ENCODE results near the gene IZUMO1. TPM values are rescaled to one million over a fixed set of nuclear protein-coding genes. Genes with fewer than 3 reads are reported as not detected.
"Not testable (repeated sequence)": the region's sequence is repeated elsewhere in the genome, so short reads cannot be mapped to it uniquely, and the experiment has no call there.

Gene IZUMO1
- total RNA-seq, 1 experiment from 2014 or later = 10.3 TPM

- H3K36me3 ChIP-seq (ENCODE audit: control insufficient read depth, insufficient read depth, low read length) = no peaks in the 10 kb centered on the region
- intact Hi-C loops (cut with micrococcal nuclease; ENCODE audit: unreplicated experiment) = loop anchor here (1.0 kb wide), 2 partner anchors 21 to 42 kb away; no protein-coding TSS in a partner anchor
- H3K4me1 ChIP-seq = peaks cover 17% of the 10 kb centered on the region
- Mint-ChIP-seq H3K36me3 (ENCODE audit: insufficient read depth, unreplicated experiment) (peaks cover 11% of the 10 kb centered on the region), H3K4me1 (ENCODE audit: low read depth, unreplicated experiment) (peaks cover 7% of the 10 kb centered on the region), H3K27me3 (ENCODE audit: insufficient read depth, unreplicated experiment) (no peaks in the 10 kb centered on the region), H3K9me3 (ENCODE audit: unreplicated experiment) (no peaks in the 10 kb centered on the region), H3K4me3 (ENCODE audit: unreplicated experiment) (peak overlapping the region; percentile 99), H3K27ac (ENCODE audit: unreplicated experiment) (peak overlapping the region; percentile 90)
- no peaks in the 10 kb centered on the region for H3K9me3 ChIP-seq
- TSS peak; percentile 51 for BruUV-seq (replicated peaks)
- TF ChIP-seq CTCF (IDR thresholded peaks at IDR 0.05; ENCODE audit: insufficient read depth in 1 of 2, low read depth in 1 of 2, low read length in 1 of 2, severe bottlenecking in 1 of 2, unreplicated experiment in 1 of 2) = no peak
- POLR2A ChIA-PET = interaction anchor here (0.6 to 2.1 kb wide), 7 partner anchors 16 to 237 kb away, joined by 3 to 24 read pairs (median 9); partner anchors contain the start of genes DHDH and PPP1R15A
- DNase-seq = peak in 1 of 2 experiments; percentile 38
- peak overlapping the region; percentile 72 for H3K4me3 ChIP-seq (ENCODE audit: low read depth, low read length)
- H3K27me3 ChIP-seq (replicated peaks; ENCODE audit: control insufficient read depth, insufficient read depth, low read length) = no peaks in the 10 kb centered on the region
- CTCF ChIA-PET = interaction anchor here (0.6 to 2.3 kb wide), 10 partner anchors 12 to 274 kb away, joined by 3 to 21 read pairs (median 4); partner anchors contain the start of gene CA11
Observed at GRCh38 chr19:48696353-48697010, 50.2 kb downstream of the IZUMO1 start.

- no peaks in the 10 kb centered on the region for H3K27me3 ChIP-seq (replicated peaks; ENCODE audit: control insufficient read depth, insufficient read depth, low read length)
- intact Hi-C loops (cut with micrococcal nuclease; ENCODE audit: unreplicated experiment) = loop anchor here (1.0 kb wide), 3 partner anchors 18 to 42 kb away; no protein-coding TSS in a partner anchor
- H3K4me3 Mint-ChIP-seq (ENCODE audit: unreplicated experiment) = peak within 1 kb of the TSS; percentile 99
- peaks cover 7% of the 10 kb centered on the region for H3K4me1 Mint-ChIP-seq (ENCODE audit: low read depth, unreplicated experiment)
- no peaks in the 10 kb centered on the region for H3K9me3 Mint-ChIP-seq (ENCODE audit: unreplicated experiment)
- H3K4me1 ChIP-seq = peaks cover 17% of the 10 kb centered on the region
- peak within 1 kb of the TSS; percentile 90 for H3K27ac Mint-ChIP-seq (ENCODE audit: unreplicated experiment)
- no peaks in the 10 kb centered on the region for H3K36me3 ChIP-seq (ENCODE audit: control insufficient read depth, insufficient read depth, low read length)
- peaks cover 9% of the 10 kb centered on the region for H3K36me3 Mint-ChIP-seq (ENCODE audit: insufficient read depth, unreplicated experiment)
- no TSS peak for BruUV-seq (replicated peaks)
- H3K27me3 Mint-ChIP-seq (ENCODE audit: insufficient read depth, unreplicated experiment) = no peaks in the 10 kb centered on the region
- CTCF ChIA-PET = interaction anchor here (0.6 to 2.3 kb wide), 9 partner anchors 11 to 281 kb away, joined by 3 to 21 read pairs (median 7); partner anchors contain the start of gene CA11
- H3K4me3 ChIP-seq (ENCODE audit: low read depth, low read length) = peak within 1 kb of the TSS; percentile 72
- DNase-seq = peak; percentile 88 to 91
- POLR2A ChIA-PET = interaction anchor here (0.5 to 2.1 kb wide), 6 partner anchors 9 to 176 kb away, joined by 3 to 12 read pairs (median 8); partner anchors contain the start of gene PPP1R15A
- no peaks in the 10 kb centered on the region for H3K9me3 ChIP-seq
- TF ChIP-seq CTCF (IDR thresholded peaks at IDR 0.05; ENCODE audit: insufficient read depth in 1 of 2, low read depth in 1 of 2, low read length in 1 of 2, severe bottlenecking in 1 of 2, unreplicated experiment in 1 of 2) = no peak
Observed at GRCh38 chr19:48695743-48696352, 50.9 kb downstream of the IZUMO1 start, which contains the start of gene FUT2. FUT2 (plus strand) TSS chr19:48695971; CDS start chr19:48702957, 6,986 bp downstream.

GRCh38 chr19:48693629-48694028 lies 53.1 kb downstream of the IZUMO1 start:
- H3K27me3 ChIP-seq (replicated peaks; ENCODE audit: control insufficient read depth, insufficient read depth, low read length); H3K9me3 ChIP-seq; H3K4me3 Mint-ChIP-seq (ENCODE audit: unreplicated experiment); H3K9me3 Mint-ChIP-seq (ENCODE audit: unreplicated experiment); H3K36me3 Mint-ChIP-seq (ENCODE audit: insufficient read depth, unreplicated experiment); POLR2A ChIA-PET; H3K36me3 ChIP-seq (ENCODE audit: control insufficient read depth, insufficient read depth, low read length); H3K4me3 ChIP-seq (ENCODE audit: low read depth, low read length); H3K4me1 Mint-ChIP-seq (ENCODE audit: low read depth, unreplicated experiment); DNase-seq; H3K27me3 Mint-ChIP-seq (ENCODE audit: insufficient read depth, unreplicated experiment); H3K27ac Mint-ChIP-seq (ENCODE audit: unreplicated experiment); intact Hi-C loops (cut with micrococcal nuclease; ENCODE audit: unreplicated experiment); BruUV-seq (replicated peaks): not testable (repeated sequence)
- CTCF ChIA-PET = interaction anchor here (1.4 kb wide), 1 partner anchor 48 kb away, joined by 5 read pairs; the partner anchor contains the start of gene CA11
- H3K4me1 ChIP-seq = peaks cover 17% of the 10 kb centered on the region

Other genes starting within 250 kb of the IZUMO1 start
- gene LMTK3, start 235.1 kb downstream of the IZUMO1 start, total RNA-seq (2022) = 22.4 and 22.6 TPM in 2 replicates
- 1.00 and 1.4 TPM in 2 replicates for gene SULT2B1, start 194.7 kb downstream of the IZUMO1 start, total RNA-seq (2022)
- not detected in 2 replicates for gene SPACA4, start 140.2 kb downstream of the IZUMO1 start, total RNA-seq (2022)
- 5.8 and 6.8 TPM in 2 replicates for gene FAM83E, start 131.8 kb downstream of the IZUMO1 start, total RNA-seq (2022)
- gene RPL18, start 127.7 kb downstream of the IZUMO1 start, total RNA-seq (2022) = 1,812 and 1,896 TPM in 2 replicates
- 134 and 140 TPM in 2 replicates for gene SPHK2, start 127.4 kb downstream of the IZUMO1 start, total RNA-seq (2022)
- 17.4 and 17.7 TPM in 2 replicates for gene DBP, start 109.5 kb downstream of the IZUMO1 start, total RNA-seq (2022)
- 10.5 and 15.9 TPM in 2 replicates for gene CA11, start 100.7 kb downstream of the IZUMO1 start, total RNA-seq (2022)
- 0.12 and 0.34 TPM in 2 replicates for gene NTN5, start 73.9 kb downstream of the IZUMO1 start, total RNA-seq (2022)
- 13.5 and 16.3 TPM in 2 replicates for gene FUT2, start 50.9 kb downstream of the IZUMO1 start, total RNA-seq (2022)
- gene MAMSTR, start 27.2 kb downstream of the IZUMO1 start, total RNA-seq (2022) = 1.7 and 1.9 TPM in 2 replicates
- gene RASIP1, start 6.3 kb downstream of the IZUMO1 start, total RNA-seq (2022) = 5.4 and 5.9 TPM in 2 replicates
- gene FUT1, start 5.7 kb upstream of the IZUMO1 start, total RNA-seq (2022) = 26.1 and 30.5 TPM in 2 replicates
- 1.9 and 3.0 TPM in 2 replicates for gene FGF21, start 8.6 kb upstream of the IZUMO1 start, total RNA-seq (2022)
- gene BCAT2, start 64.1 kb upstream of the IZUMO1 start, total RNA-seq (2022) = 106 and 109 TPM in 2 replicates
- 27.8 and 30.8 TPM in 2 replicates for gene HSD17B14, start 89.6 kb upstream of the IZUMO1 start, total RNA-seq (2022)
- 3.9 and 5.6 TPM in 2 replicates for gene PLEKHA4, start 121.7 kb upstream of the IZUMO1 start, total RNA-seq (2022)
- 83.3 and 94.7 TPM in 2 replicates for gene PPP1R15A, start 125.5 kb upstream of the IZUMO1 start, total RNA-seq (2022)
- 0.61 and 1.1 TPM in 2 replicates for gene TULP2, start 151.8 kb upstream of the IZUMO1 start, total RNA-seq (2022)
- gene NUCB1, start 153.4 kb upstream of the IZUMO1 start, total RNA-seq (2022) = 140 and 142 TPM in 2 replicates
- gene DHDH, start 186.8 kb upstream of the IZUMO1 start, total RNA-seq (2022) = 2.6 and 3.3 TPM in 2 replicates
- gene BAX, start 208.0 kb upstream of the IZUMO1 start, total RNA-seq (2022) = 107 and 110 TPM in 2 replicates
- gene FTL, start 218.4 kb upstream of the IZUMO1 start, total RNA-seq (2022) = 2,542 and 2,963 TPM in 2 replicates
- 62.7 and 65.3 TPM in 2 replicates for gene GYS1, start 246.4 kb upstream of the IZUMO1 start, total RNA-seq (2022)
- 165 and 172 TPM in 2 replicates for gene RUVBL2, start 247.0 kb upstream of the IZUMO1 start, total RNA-seq (2022)

Measured in Caco-2 (cell line).